Activated T-cell treated with anti-CD3 and anti-CD28 coated beads for 4 hours (primary cell): ENCODE measurements around the gene CCDC71L.

Source experiments
- DNase-seq: peaks from one replicate; pipeline ENCODE4 v3.0.0-alpha.2; 2020

The CCDC71L gene

DNA sequence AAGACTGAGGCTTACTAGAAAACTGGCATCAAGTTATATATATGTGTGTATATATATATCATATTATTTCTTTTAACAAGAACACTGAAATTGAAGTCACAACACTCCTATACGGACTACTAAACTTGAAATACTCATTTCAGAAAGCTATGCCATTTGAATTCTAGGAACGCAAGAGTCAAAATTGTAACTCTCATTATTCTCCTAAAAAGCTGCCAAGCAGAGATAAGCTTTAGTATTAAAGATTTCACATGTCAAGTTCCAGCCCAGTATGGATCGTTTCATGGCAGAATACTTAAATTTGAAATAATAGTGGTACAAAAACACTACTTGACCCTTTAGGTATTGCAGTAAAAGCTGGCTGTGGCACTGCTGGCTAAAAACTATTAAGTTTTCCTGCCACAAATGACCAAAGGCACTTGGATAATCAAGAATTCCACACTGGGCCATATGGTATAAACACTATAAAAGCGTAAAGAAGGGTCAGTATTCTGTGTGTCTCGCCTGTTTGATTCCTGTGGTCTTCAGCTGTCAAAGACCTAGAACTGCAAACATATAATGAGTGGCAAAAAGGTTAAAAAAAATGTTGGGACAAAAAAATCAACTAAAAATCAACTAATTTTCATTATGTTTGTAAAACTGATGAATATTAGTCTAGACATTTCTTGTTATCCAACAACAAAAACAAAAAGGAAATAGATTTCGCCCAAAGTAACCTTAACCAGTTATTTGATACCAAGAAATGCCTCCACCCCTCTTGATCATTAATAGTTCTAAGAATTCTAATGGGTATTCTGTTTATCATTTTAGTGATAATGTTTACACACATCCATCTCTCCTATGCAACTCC lies 2.4 kb downstream of the CCDC71L start:
- no peak for DNase-seq

DNA sequence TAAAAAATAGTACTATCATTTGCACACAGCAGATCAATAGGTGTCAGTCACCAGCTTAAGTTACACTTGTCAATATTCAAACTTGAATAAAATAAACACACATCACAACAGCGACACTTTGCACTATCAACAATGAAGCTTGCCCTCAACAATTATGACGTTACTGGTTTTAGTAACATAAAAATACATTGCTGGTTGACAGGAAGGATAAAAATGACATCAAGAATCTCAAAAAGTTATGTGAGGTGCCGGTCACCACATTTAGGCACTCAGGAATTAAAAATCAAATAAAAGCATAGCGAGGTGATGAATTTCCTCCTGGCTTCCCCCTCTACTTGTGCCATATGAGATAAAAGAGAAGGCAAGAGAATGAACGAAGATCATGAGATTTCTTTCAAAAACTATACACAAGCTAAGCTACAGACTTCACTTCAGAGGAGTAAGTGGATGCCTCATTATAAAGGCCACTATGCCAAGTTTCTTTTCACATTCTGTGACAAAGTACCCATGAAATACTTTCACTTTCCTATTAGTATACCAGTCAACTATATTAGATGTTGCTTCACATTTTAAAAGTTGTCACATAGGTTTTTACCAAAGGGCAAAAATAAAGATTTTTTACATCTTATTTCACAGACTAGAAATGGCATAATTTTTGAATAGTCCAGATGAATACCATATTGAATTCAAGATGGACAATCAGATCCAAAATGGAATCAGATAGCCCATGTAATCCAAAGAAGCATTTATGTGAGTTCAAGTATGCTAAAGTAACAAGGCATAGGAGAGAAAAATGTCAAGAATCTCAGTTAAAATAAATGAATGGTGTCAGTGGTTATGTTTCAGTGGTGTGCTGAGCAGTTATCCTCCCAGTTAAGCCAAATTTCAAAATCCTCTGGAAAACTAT lies 3.6 kb downstream of the CCDC71L start:
- DNase-seq = no peak

DNA sequence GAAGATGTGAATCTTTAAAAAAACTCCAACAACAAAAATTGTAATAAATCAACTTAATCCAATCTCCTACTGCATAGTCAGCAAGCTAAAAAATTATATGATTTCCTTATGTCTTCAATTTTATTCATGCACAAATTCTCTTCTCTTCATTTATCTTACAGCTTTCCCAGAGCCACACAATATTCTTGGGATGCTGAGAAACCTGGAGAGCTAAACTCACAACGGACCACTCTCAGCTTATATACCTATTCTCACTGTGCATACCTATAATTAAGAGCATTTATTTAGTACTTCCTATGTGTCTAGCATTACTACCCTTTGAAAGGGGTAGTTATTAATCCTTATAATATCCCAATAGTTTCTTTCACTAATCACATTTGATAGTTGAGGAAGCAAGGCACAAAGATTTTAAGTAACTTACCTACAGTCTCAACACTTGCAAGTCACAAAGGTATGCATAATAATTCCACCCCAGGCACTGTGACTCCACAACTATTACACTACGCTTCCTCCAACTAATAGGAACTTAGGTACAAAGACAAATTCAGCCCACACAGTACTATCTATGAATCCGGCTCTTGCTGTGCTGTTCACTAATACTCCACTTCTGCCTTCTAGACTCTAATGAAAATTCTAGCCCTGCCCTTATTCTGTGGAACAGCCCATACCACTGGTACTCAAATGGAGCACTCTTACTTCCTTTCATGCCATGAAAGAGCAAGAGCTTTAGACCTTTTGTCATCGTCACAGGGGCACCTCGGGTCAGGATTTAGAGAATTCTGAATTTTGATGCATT lies 5.1 kb downstream of the CCDC71L start:
- DNase-seq = no peak

GRCh38 chr7:106653488-106653887 lies 7.5 kb downstream of the CCDC71L start:
- no peak for DNase-seq

- no peak for DNase-seq
These were observed 8.0 kb downstream of the CCDC71L start for GRCh38 chr7:106652909-106653308.

DNA sequence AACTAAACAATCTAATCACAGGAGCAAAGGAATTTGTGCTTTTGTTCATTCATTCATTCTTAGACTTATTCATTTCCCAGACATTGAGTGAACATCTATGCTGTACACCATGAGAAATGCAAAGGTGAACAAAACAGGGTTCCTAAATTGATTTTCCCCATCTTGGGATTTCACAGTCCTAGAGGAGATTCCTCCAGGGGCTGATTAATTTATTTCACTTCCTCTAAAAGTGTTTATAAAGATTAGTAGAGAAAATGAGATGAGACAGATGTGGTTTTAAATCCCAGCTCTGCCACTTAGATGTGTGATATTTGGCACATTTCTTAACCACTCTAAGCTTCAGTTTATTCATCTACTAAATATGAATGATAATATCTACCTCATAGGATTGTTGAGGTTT lies 8.9 kb downstream of the CCDC71L start:
- no peak for DNase-seq

GRCh38 chr7:106646256-106646655 lies 14.7 kb downstream of the CCDC71L start:
- DNase-seq = no peak

- DNase-seq = no peak
These were observed 16.0 kb downstream of the CCDC71L start for GRCh38 chr7:106644999-106645398.

- DNase-seq = no peak
These were observed 17.6 kb downstream of the CCDC71L start for GRCh38 chr7:106643216-106644000.

GRCh38 chr7:106641416-106641815 lies 19.5 kb downstream of the CCDC71L start:
- no peak for DNase-seq

- no peak for DNase-seq
These were observed 20.4 kb downstream of the CCDC71L start for GRCh38 chr7:106640368-106641141.

DNA sequence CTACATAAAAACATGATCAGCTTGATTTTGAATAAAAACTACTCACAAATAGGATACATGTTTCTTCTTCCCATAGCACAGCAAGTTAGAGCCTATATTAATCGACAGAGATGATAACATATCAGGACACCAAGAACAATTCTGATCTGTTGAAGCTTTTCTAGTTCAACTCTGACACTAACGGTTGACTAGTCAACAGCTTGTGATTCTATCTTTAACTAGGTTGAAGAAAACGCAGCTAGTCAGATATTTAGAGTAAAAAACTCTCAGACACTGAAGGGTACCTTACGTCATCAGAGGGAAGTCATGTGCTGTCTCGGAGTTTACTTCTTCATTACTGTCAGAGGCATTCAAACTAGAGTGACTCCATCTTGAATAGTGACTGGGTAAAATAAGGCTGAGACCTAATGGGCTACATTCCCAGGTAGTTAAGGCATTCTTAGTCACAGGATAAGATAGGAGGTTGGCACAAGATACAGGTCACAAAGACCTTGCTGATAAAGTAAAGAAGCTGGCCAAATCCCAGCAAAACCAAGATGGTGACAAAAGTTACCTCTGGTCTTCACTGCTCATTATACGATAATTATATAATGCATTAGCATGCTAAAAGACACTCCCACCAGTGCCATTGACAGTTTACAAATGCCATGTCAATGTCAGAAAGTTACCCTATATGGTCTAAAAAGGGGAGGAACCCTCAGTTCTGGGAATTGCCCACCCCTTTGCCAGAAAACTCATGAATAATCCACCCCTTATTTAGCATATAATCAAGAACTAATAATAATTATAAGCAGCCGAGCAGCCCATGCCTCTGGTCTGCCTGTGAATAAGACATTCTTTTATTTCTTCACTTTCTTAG lies 21.3 kb downstream of the CCDC71L start:
- no peak for DNase-seq

- no peak for DNase-seq
These were observed 25.5 kb downstream of the CCDC71L start for GRCh38 chr7:106635411-106635810.

- no peak for DNase-seq
These were observed 26.0 kb downstream of the CCDC71L start for GRCh38 chr7:106634958-106635357.

- no peak for DNase-seq
These were observed 30.3 kb downstream of the CCDC71L start for GRCh38 chr7:106630648-106631047.

DNA sequence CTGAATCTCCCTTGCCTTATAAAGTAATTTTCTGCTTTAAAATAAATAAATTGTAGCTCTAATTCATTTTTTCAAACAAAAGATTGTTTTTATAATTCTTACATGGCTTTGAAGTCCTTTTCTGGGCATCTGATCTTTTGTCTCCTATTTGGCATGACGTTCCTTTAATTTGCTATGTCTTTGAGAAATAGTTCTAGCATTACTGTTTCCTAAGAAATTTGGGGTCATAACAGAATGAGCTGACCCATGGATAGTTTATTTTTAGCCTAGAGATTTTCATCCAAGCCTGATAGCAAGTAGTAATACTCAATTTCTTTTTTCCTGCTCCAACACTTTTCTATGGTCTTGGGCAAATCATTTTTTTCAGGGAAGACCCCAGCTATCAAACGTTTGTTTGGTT lies 31.4 kb downstream of the CCDC71L start:
- no peak for DNase-seq

DNA sequence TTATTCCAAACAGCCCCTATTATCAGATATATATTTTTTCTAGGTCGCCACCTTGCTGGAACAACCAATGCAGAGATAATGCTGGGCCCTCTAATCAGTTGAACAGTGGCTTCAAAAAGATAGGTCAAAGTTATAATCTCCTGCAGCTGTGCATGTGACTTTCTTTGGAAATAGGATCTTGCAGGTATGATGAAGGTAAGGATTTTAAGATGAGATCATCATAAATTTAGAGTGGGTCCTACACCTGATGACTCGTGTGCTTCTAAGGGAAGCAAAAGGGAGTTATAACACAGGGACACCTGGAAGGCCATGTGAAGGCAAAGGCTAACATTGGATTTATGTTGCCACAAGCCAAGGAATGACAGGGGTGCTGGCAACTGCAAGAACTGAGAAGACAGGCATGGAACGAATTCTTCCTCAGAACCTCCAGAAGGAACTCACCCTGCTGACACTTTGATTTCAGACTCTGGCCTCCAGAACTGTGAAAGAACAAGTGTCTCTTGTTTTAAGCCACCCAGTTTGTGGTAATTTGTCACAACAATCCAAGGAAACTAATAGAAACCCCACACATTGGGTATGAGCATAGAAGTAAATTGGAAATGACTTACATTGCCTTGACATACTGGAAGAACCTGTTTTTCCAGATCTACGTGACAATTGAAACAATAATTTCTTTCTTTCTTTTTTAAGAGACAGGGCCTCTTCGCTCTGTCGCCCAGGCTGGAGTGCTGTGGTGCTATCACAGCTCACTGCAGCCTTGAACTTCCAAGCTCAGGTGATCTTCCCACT lies 34.4 kb downstream of the CCDC71L start:
- DNase-seq = no peak

DNA sequence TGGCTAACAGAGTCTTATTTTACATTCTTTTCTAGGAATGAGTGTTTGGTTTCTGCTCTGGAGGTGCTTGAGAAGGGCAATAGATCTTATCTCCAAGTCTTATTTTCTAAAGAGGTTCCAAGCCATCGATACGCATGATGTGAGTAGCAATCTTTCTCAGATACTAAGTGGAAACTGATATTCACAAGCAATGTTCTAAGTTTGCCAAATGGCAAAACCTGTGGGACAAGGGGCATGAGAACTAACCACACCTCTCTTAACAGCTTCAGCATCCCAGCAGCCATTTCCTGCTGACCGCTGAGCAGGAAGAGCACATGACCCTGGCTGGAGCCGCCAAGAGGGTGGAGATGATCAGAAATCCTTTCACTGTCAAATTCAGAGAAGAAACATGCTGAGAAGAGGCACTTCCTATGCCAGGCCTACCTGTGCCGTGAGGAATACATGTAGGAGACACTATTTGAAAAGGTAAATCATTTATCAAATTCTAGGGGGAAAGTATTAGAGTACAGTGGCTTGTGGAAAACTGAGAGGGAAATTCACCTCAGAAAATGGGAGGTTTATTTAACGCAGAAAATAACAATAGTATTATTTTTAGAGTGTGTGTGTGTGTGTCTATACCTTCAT lies 35.2 kb downstream of the CCDC71L start:
- DNase-seq = no peak

DNA sequence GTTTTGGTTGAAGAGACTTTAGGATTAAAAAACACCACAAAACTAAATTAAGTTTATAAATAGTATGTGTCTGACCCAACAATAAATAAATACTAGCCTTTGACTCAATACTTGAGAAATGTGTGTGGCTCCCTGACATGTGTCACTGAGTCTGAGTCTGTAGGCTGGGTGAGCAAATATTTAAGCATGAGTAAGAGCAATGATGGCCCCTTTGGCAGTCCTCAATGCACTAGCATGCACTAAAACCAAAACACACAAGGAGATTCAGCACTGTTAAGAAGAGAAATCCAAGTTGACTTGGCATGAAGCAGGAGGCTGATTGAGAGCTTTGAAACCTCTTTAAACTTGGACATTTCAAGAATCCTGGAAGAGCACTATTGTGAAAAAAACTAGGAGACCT lies 37.1 kb downstream of the CCDC71L start:
- no peak for DNase-seq
